ENCODE results near the gene MAPK8.

GRCh38 chr10:48306870-48307710 is 613 bp downstream of the MAPK8 start:
- TF ChIP-seq CTCF (IDR thresholded peaks at IDR 0.05) (no peak), CBX8 (IDR thresholded peaks at IDR 0.05) (no peak), HMGXB4 (CRISPR knock-in tag; IDR thresholded peaks at IDR 0.05; ENCODE audit: borderline replicate concordance) (no peak), RFX5 (IDR thresholded peaks at IDR 0.05) (no peak), CHD2 (IDR thresholded peaks at IDR 0.05; ENCODE audit: low read length, partially characterized antibody) (no peak), HDAC2 (IDR thresholded peaks at IDR 0.05) (no peak), EP300 (IDR thresholded peaks at IDR 0.05) (no peak)

Data from A549 (cell line).